HG02763 (cell line): Measurements from ENCODE around the gene TMEM69.
A peak's percentile ranks its signal among the peaks of the same experiment; 100 is the strongest.
"Not testable (repeated sequence)": the region's sequence is repeated elsewhere in the genome, so short reads cannot be mapped to it uniquely, and the experiment has no call there.

Experiments
- ATAC-seq: cut with Tn5 transposase; IDR thresholded peaks from one replicate; pipeline ENCODE4 v1.9.1; 2021; ENCODE audit warnings: mild to moderate bottlenecking, moderate library complexity; ENCODE audit not compliant: unreplicated experiment

TMEM69 gene

GRCh38 chr1:45677751-45678245, 10.2 kb upstream of the TMEM69 start:
- no peak for ATAC-seq

- ATAC-seq: no peak
Measured at GRCh38 chr1:45678489-45678888, 9.5 kb upstream of the TMEM69 start.

- ATAC-seq: no peak
Measured at GRCh38 chr1:45679123-45679522, 8.9 kb upstream of the TMEM69 start.

GRCh38 chr1:45682942-45683341, 5.0 kb upstream of the TMEM69 start:
- no peak for ATAC-seq

GRCh38 chr1:45684402-45684801, 3.6 kb upstream of the TMEM69 start:
- no peak for ATAC-seq

GRCh38 chr1:45685308-45686014, 2.5 kb upstream of the TMEM69 start:
- ATAC-seq: no peak

- peak; percentile 8 for ATAC-seq
Measured at GRCh38 chr1:45686015-45686287, 2.0 kb upstream of the TMEM69 start.

GRCh38 chr1:45686288-45687013, 1.5 kb upstream of the TMEM69 start, which contains the start of gene GPBP1L1:
TSS of gene GPBP1L1 (minus strand) at chr1:45686533. CDS start at chr1:45659087, 27,446 bp downstream.
- peak; percentile 58 for ATAC-seq

- ATAC-seq: peak; percentile 85
Measured at GRCh38 chr1:45687014-45687753, 797 bp upstream of the TMEM69 start.

GRCh38 chr1:45693811-45694210, 5.8 kb downstream of the TMEM69 start:
- not testable (repeated sequence) for ATAC-seq

GRCh38 chr1:45694823-45695222, 6.8 kb downstream of the TMEM69 start:
- ATAC-seq: no peak

GRCh38 chr1:45704637-45705036, 16.7 kb downstream of the TMEM69 start:
- ATAC-seq: no peak

GRCh38 chr1:45713711-45714110, 25.7 kb downstream of the TMEM69 start:
- ATAC-seq: no peak

GRCh38 chr1:45716700-45717099, 28.7 kb downstream of the TMEM69 start:
- ATAC-seq: no peak

GRCh38 chr1:45717386-45717785, 29.4 kb downstream of the TMEM69 start:
- ATAC-seq: not testable (repeated sequence)

- no peak for ATAC-seq
Measured at GRCh38 chr1:45718289-45718688, 30.3 kb downstream of the TMEM69 start.

- ATAC-seq: no peak
Measured at GRCh38 chr1:45721207-45721606, 33.2 kb downstream of the TMEM69 start.

GRCh38 chr1:45722809-45723208, 34.8 kb downstream of the TMEM69 start:
- ATAC-seq: no peak

- no peak for ATAC-seq
Measured at GRCh38 chr1:45723248-45723930, 35.4 kb downstream of the TMEM69 start.

- ATAC-seq: not testable (repeated sequence)
Measured at GRCh38 chr1:45726007-45726406, 38.0 kb downstream of the TMEM69 start.
